ENCODE results near the gene TRIM14.

DNA sequence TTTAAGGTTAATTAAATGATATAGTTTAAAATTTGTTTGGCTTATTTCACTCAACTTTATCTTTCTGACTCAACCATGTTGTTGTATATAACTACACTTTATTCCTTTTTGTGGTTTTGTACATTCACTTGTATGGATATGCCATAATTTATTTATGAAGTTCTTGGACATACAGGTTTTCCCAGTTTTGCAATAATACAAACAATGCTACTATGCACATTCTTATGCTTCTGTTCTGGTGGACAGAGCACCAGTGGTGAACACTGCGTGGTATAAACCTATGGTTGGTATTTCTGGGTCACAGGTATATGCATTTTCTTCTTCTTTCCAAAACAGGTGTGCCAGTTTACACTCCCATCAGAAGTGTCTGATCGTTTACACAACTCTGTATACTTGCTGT lies 35.7 kb upstream of the TRIM14 start:
- no peak for TF ChIP-seq MAFK (IDR thresholded peaks at IDR 0.05; ENCODE audit: low read depth, low read length)
- TF ChIP-seq, protein P1, sequence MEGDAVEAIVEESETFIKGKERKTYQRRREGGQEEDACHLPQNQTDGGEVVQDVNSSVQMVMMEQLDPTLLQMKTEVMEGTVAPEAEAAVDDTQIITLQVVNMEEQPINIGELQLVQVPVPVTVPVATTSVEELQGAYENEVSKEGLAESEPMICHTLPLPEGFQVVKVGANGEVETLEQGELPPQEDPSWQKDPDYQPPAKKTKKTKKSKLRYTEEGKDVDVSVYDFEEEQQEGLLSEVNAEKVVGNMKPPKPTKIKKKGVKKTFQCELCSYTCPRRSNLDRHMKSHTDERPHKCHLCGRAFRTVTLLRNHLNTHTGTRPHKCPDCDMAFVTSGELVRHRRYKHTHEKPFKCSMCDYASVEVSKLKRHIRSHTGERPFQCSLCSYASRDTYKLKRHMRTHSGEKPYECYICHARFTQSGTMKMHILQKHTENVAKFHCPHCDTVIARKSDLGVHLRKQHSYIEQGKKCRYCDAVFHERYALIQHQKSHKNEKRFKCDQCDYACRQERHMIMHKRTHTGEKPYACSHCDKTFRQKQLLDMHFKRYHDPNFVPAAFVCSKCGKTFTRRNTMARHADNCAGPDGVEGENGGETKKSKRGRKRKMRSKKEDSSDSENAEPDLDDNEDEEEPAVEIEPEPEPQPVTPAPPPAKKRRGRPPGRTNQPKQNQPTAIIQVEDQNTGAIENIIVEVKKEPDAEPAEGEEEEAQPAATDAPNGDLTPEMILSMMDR (conservative IDR thresholded peaks at IDR 0.05; ENCODE audit: low read depth, low read length), result no peak
- no peak for TF ChIP-seq RCOR1 (IDR thresholded peaks at IDR 0.05; ENCODE audit: insufficient replicate concordance, low read length)
- TF ChIP-seq MXI1 (IDR thresholded peaks at IDR 0.05; ENCODE audit: borderline replicate concordance, low read depth, low read length), result no peak
- TF ChIP-seq SMC3 (IDR thresholded peaks at IDR 0.05; ENCODE audit: low read depth, low read length), result no peak
- TF ChIP-seq, protein P2, sequence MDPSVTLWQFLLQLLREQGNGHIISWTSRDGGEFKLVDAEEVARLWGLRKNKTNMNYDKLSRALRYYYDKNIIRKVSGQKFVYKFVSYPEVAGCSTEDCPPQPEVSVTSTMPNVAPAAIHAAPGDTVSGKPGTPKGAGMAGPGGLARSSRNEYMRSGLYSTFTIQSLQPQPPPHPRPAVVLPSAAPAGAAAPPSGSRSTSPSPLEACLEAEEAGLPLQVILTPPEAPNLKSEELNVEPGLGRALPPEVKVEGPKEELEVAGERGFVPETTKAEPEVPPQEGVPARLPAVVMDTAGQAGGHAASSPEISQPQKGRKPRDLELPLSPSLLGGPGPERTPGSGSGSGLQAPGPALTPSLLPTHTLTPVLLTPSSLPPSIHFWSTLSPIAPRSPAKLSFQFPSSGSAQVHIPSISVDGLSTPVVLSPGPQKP (IDR thresholded peaks at IDR 0.05; ENCODE audit: borderline replicate concordance, low read depth, low read length), result no peak

All from IMR-90 (cell line).